K562 treated with DMSO at 1 percent for 12 hours (cell line): ENCODE data around the gene CDYL. TPM values are rescaled to one million over a fixed set of nuclear protein-coding genes. Genes with fewer than 3 reads are reported as not detected.

ENCODE experiments used
- total RNA-seq: library from RNA; unstranded; fragments of 300-600 nt; gene quantifications from 2 replicates; pipeline ENCODE4 v1.2.3, GENCODE V29; 2022; ENCODE audit not compliant: insufficient read depth

The CDYL gene
- total RNA-seq, result 16.7 and 36.5 TPM in 2 replicates

DNA sequence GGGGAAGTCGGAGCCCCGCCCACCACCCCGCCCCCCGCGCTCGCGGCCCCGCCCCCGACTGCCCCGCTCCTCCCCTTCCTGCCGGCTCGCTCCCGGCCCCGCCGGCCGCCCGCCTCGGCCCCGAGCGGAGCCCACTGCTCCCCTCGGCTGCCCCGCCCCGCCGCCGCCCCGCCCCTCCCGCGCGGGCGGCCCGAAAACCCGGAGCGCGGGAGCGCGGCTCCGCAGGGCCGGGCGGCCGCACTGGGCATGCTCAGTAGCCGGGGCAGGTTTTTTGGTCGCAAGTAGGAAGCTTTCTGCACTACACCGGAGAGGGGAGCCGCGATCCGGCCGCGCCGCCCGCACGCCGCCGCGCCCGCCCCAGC, at the start of gene CDYL:
Gene CDYL, plus strand, starts transcription at position 274 of the 362 bp plus-strand sequence. CDS start 380 bp downstream, outside the sequence.

GRCh38 chr6:5003604-5004372, 227.6 kb downstream of the CDYL start, which contains the start of gene RPP40:
RPP40 (minus strand) TSS chr6:5004037; CDS start chr6:5004002, 35 bp downstream.

Other genes starting within 250 kb of the CDYL start
- 5.1 and 6.6 TPM in 2 replicates for gene RPP40, start 227.6 kb downstream of the CDYL start, total RNA-seq